Esophagus muscularis mucosa (tissue), 4 donors: ENCODE data around the gene CBFA2T2. TPM values are rescaled to one million over a fixed set of nuclear protein-coding genes. Genes with fewer than 3 reads are reported as not detected.
A peak's percentile ranks its signal among the peaks of the same experiment; 100 is the strongest.

Source experiments
- DNase-seq: peaks from one replicate; pipeline ENCODE4 v3.0.0-alpha.2; 2017; ENCODE audit errors: extremely low spot score
- H3K27ac ChIP-seq, 4 donors: fragments of 200-600 bp; sonication (generic); replicated peaks in 1 of 4; 1 replicate in 3 of 4; 2 replicates in 1 of 4; pipeline ENCODE4 v1.5.1; 2016 to 2019; ENCODE audit warnings: mild to moderate bottlenecking in 1 of 4
- H3K27me3 ChIP-seq, 4 donors: fragments of 200-600 bp; sonication (generic); one replicate each; pipeline versions ENCODE4 v1.5.1 to v1.6.0; 2016 to 2019
- H3K36me3 ChIP-seq, 4 donors: fragments of 200-600 bp; sonication (generic); one replicate each; pipeline ENCODE4 v1.5.1; 2016 to 2019
- H3K4me1 ChIP-seq, 4 donors: fragments of 200-600 bp; sonication (generic); one replicate each; pipeline ENCODE4 v1.5.1; 2016 to 2019
- H3K4me3 ChIP-seq, 4 donors: fragments of 200-600 bp; sonication (generic); 1 replicate in 2 of 4; 2 replicates in 2 of 4; pipeline ENCODE4 v1.5.1; 2016 to 2019; ENCODE audit warnings: mild to moderate bottlenecking in 4 of 4, moderate library complexity in 1 of 4
- H3K9me3 ChIP-seq, 4 donors: fragments of 200-600 bp; sonication (generic); 1 replicate in 3 of 4; 2 replicates in 1 of 4; pipeline ENCODE4 v1.5.1; 2016 to 2019
- CTCF ChIP-seq, 3 experiments: fragments of 200-600 bp in 2 of 3; fragments of 450-650 bp in 1 of 3; sonication (generic) in 2 of 3; IDR thresholded peaks; one replicate each; pipeline ENCODE4 v1.5.1; 2017 to 2019; ENCODE audit warnings: antibody characterized with exemption in 3 of 3, mild to moderate bottlenecking in 2 of 3, moderate library complexity in 1 of 3
- EP300 ChIP-seq: sonication (generic); formaldehyde crosslinking; IDR thresholded peaks from one replicate; pipeline ENCODE4 v1.6.1; 2017; ENCODE audit warnings: antibody characterized with exemption
- POLR2A ChIP-seq: fragments of 450-650 bp; IDR thresholded peaks from one replicate; pipeline ENCODE4 v1.6.1; 2017; ENCODE audit warnings: antibody characterized with exemption, moderate library complexity, mild to moderate bottlenecking, low read depth
- POLR2AphosphoS5 ChIP-seq, 2 donors: sonication (generic); formaldehyde crosslinking; IDR thresholded peaks; one replicate each; pipeline ENCODE4 v1.6.1; 2017; ENCODE audit warnings: antibody characterized with exemption in 2 of 2
- WGBS: methylation state at CpG from one replicate; pipeline ENCODE4 v1.1.5; 2018; 5-methylcytosine and 5-hydroxymethylcytosine counted together
- intact Hi-C: fragments of 100-400 bp; cut with DNase I; formaldehyde crosslinking; loops from one replicate; pipeline ENCODE4 v1.15.1; 2023
- total RNA-seq, 4 donors: library from RNA; depleted of rRNA; stranded (reverse); fragments of >200 nt; gene quantifications; one replicate each; pipeline versions ENCODE4 v1.1.0 to v1.2.1, GENCODE V29; 2016

Gene CBFA2T2
- total RNA-seq, 4 donors from 2014 or later = 11.3 to 17.7 (median 14.6) TPM

GRCh38 chr20:33669224-33669623 is 179.3 kb downstream of the CBFA2T2 start:
- TF ChIP-seq POLR2A = no peak
- TF ChIP-seq CTCF (IDR thresholded peaks at IDR 0.05) = no peak
- no peak for TF ChIP-seq POLR2AphosphoS5 (IDR thresholded peaks at IDR 0.05)
- TF ChIP-seq EP300 = no peak
- no peak for DNase-seq
- Histone ChIP-seq H3K4me1 (peaks cover 42 to 70% (median 56%) of the 10 kb centered on the region in 4 donors), H3K27ac (peak overlapping the region in 1 of 4 donors; percentile 44), H3K27me3 (no peaks in the 10 kb centered on the region), H3K9me3 (no peaks in the 10 kb centered on the region), H3K4me3 (no peak overlapping the region), H3K36me3 (peaks cover 0 to 33% (median 23%) of the 10 kb centered on the region in 4 donors)
- WGBS = 89% methylated on average over 5 of the region's 5 CpGs
- intact Hi-C loops = no loop called here

- Histone ChIP-seq H3K27me3 (no peaks in the 10 kb centered on the region), H3K4me3 (no peak overlapping the region), H3K4me1 (peaks cover 42 to 70% (median 57%) of the 10 kb centered on the region in 4 donors), H3K36me3 (peaks cover 0 to 33% (median 23%) of the 10 kb centered on the region in 4 donors), H3K9me3 (no peaks in the 10 kb centered on the region), H3K27ac (peak overlapping the region in 2 of 4 donors; percentile 24 to 44)
- TF ChIP-seq POLR2A (no peak), EP300 (no peak), CTCF (IDR thresholded peaks at IDR 0.05) (no peak), POLR2AphosphoS5 (IDR thresholded peaks at IDR 0.05) (no peak)
- intact Hi-C loops = no loop called here
- 78% methylated on average over 13 of the region's 13 CpGs for WGBS
- DNase-seq = no peak
Measured at GRCh38 chr20:33669873-33670640, 180.2 kb downstream of the CBFA2T2 start.

GRCh38 chr20:33670715-33671499 is 181.0 kb downstream of the CBFA2T2 start:
- Histone ChIP-seq H3K4me3 (no peak overlapping the region), H3K9me3 (no peaks in the 10 kb centered on the region), H3K27me3 (no peaks in the 10 kb centered on the region), H3K4me1 (peaks cover 43 to 74% (median 60%) of the 10 kb centered on the region in 4 donors), H3K27ac (peak overlapping the region in 2 of 4 donors; percentile 95 to 96), H3K36me3 (peaks cover 0 to 33% (median 23%) of the 10 kb centered on the region in 4 donors)
- TF ChIP-seq EP300 (no peak), CTCF (IDR thresholded peaks at IDR 0.05) (no peak), POLR2A (no peak), POLR2AphosphoS5 (IDR thresholded peaks at IDR 0.05) (no peak)
- intact Hi-C loops = no loop called here
- no peak for DNase-seq
- WGBS = 89% methylated on average over 6 of the region's 6 CpGs

GRCh38 chr20:33671573-33672288 is 181.8 kb downstream of the CBFA2T2 start:
- no peaks in the 10 kb centered on the region for H3K27me3 ChIP-seq
- H3K4me3 ChIP-seq = no peak overlapping the region
- H3K36me3 ChIP-seq = peaks cover 0 to 33% (median 23%) of the 10 kb centered on the region in 4 donors
- peaks cover 40 to 74% (median 62%) of the 10 kb centered on the region in 4 donors for H3K4me1 ChIP-seq
- intact Hi-C loops = no loop called here
- no peak for TF ChIP-seq POLR2AphosphoS5 (IDR thresholded peaks at IDR 0.05)
- TF ChIP-seq EP300 = no peak
- TF ChIP-seq CTCF (IDR thresholded peaks at IDR 0.05) = no peak
- no peak for TF ChIP-seq POLR2A
- 84% methylated on average over 8 of the region's 8 CpGs for WGBS
- no peaks in the 10 kb centered on the region for H3K9me3 ChIP-seq
- no peak for DNase-seq
- H3K27ac ChIP-seq = peak overlapping the region; percentile 37 to 97 (median 96)
